OCI-LY7 (cell line): Measurements from ENCODE around the gene GTF2IRD1. TPM values are rescaled to one million over a fixed set of nuclear protein-coding genes. Genes with fewer than 3 reads are reported as not detected.

Experiments
- Bru-seq: library from RNA; stranded (reverse); fragments of 400-500 nt; gene quantifications from one replicate; lab custom pipeline; 2021; lab: Mats Ljungman, UMichigan
- BruChase-seq, 2 experiments: library from RNA; stranded (reverse); fragments of 400-500 nt; gene quantifications; one replicate each; lab custom pipeline; 2021; lab: Mats Ljungman, UMichigan
- BruUV-seq: library from RNA; stranded (reverse); fragments of 400-500 nt; replicated peaks from 2 replicates; lab custom pipeline; 2021; lab: Mats Ljungman, UMichigan
- CTCF ChIA-PET: fragments of 300-600 bp; sonication (Branson Sonifier 250); formaldehyde crosslinking; loops from one replicate; lab custom pipeline; 2022; ENCODE audit warnings: antibody characterized with exemption; ENCODE audit not compliant: unreplicated experiment; lab: Charles Lee
- POLR2A ChIA-PET: fragments of 300-600 bp; sonication (Branson Sonifier 250); formaldehyde crosslinking; loops from one replicate; lab custom pipeline; 2022; ENCODE audit warnings: antibody characterized with exemption; lab: Charles Lee
- DNase-seq: peaks from one replicate; pipeline ENCODE4 v3.0.0-alpha.2; 2015; ENCODE audit warnings: low spot score
- H2AFZ ChIP-seq: fragments of 200-600 bp; sonication (generic), shearing (Covaris generic); 2 replicates; pipeline ENCODE4 v1.6.1; 2014; ENCODE audit warnings: mild to moderate bottlenecking, antibody characterized with exemption, low read length, moderate library complexity
- H3K27ac ChIP-seq: fragments of 200-600 bp; sonication (generic); 2 replicates; pipeline ENCODE4 v1.5.1; 2014; ENCODE audit warnings: mixed run types, low read depth, mild to moderate bottlenecking, moderate library complexity, low read length, inconsistent platforms; ENCODE audit not compliant: poor library complexity, severe bottlenecking
- H3K36me3 ChIP-seq: fragments of 200-600 bp; sonication (generic); 2 replicates; pipeline ENCODE4 v1.6.1; 2014; ENCODE audit warnings: mild to moderate bottlenecking, antibody characterized with exemption, low read length, moderate library complexity, mixed read lengths; ENCODE audit not compliant: insufficient read depth
- H3K4me1 ChIP-seq: fragments of 200-600 bp; sonication (generic); 2 replicates; pipeline ENCODE4 v1.5.1; 2014; ENCODE audit warnings: mild to moderate bottlenecking, low read length; ENCODE audit not compliant: insufficient read depth, poor library complexity, severe bottlenecking
- H3K4me2 ChIP-seq: fragments of 200-600 bp; sonication (generic); 2 replicates; pipeline ENCODE4 v1.6.1; 2014; ENCODE audit warnings: mild to moderate bottlenecking, low read length
- H3K4me3 ChIP-seq: fragments of 200-600 bp; sonication (generic); 2 replicates; pipeline ENCODE4 v1.5.1; 2014; ENCODE audit warnings: mild to moderate bottlenecking, low read depth, low read length; ENCODE audit not compliant: poor library complexity, severe bottlenecking
- H3K79me2 ChIP-seq: fragments of 200-600 bp; sonication (generic); 2 replicates; pipeline ENCODE4 v1.6.1; 2016; ENCODE audit warnings: low read depth, mild to moderate bottlenecking, low read length, moderate library complexity, mixed read lengths; ENCODE audit not compliant: insufficient read depth
- H3K9me2 ChIP-seq: fragments of 200-600 bp; sonication (generic); 2 replicates; pipeline ENCODE4 v1.6.1; 2016; ENCODE audit warnings: mild to moderate bottlenecking, low read length, mixed read lengths; ENCODE audit not compliant: insufficient read depth
- H3K9me3 ChIP-seq: fragments of 200-600 bp; sonication (generic); 2 replicates; pipeline ENCODE4 v1.6.1; 2014; ENCODE audit warnings: mild to moderate bottlenecking, mixed run types, low read length, mixed read lengths
- H4K20me1 ChIP-seq: fragments of 200-600 bp; sonication (generic); 2 replicates; pipeline ENCODE4 v1.6.1; 2014; ENCODE audit warnings: mild to moderate bottlenecking, antibody characterized with exemption, low read length, moderate library complexity, mixed read lengths; ENCODE audit not compliant: insufficient read depth
- CTCF ChIP-seq: fragments of 200-600 bp; sonication (generic); conservative IDR thresholded peaks from 2 replicates; pipeline ENCODE4 v1.5.1; 2014; ENCODE audit warnings: mild to moderate bottlenecking, antibody characterized with exemption, low read length, moderate library complexity, mixed read lengths
- EZH2phosphoT487 ChIP-seq: fragments of 200-600 bp; sonication (generic); IDR thresholded peaks from 2 replicates; pipeline ENCODE4 v1.6.1; 2018; ENCODE audit warnings: low read depth, borderline replicate concordance, mild to moderate bottlenecking, mixed run types, antibody characterized with exemption, low read length, moderate library complexity, mixed read lengths
- intact Hi-C: fragments of 100-400 bp; cut with micrococcal nuclease; formaldehyde crosslinking; loops from one replicate; pipeline ENCODE4 v1.10.0; 2022; ENCODE audit not compliant: unreplicated experiment
- long read RNA-seq: library from polyadenylated mRNA; stranded (forward); transcript quantifications from one replicate; pipeline ENCODE4 v2.0.0, GENCODE V29; 2022
- total RNA-seq, 2 experiments: library from RNA; depleted of rRNA in 1 of 2; stranded (reverse); fragments of >200 nt in 1 of 2; shearing (Covaris generic) in 1 of 2; gene quantifications; 2 replicates each; pipeline ENCODE4 v1.2.3, GENCODE V29; 2014 to 2022

GTF2IRD1 gene, protein sequence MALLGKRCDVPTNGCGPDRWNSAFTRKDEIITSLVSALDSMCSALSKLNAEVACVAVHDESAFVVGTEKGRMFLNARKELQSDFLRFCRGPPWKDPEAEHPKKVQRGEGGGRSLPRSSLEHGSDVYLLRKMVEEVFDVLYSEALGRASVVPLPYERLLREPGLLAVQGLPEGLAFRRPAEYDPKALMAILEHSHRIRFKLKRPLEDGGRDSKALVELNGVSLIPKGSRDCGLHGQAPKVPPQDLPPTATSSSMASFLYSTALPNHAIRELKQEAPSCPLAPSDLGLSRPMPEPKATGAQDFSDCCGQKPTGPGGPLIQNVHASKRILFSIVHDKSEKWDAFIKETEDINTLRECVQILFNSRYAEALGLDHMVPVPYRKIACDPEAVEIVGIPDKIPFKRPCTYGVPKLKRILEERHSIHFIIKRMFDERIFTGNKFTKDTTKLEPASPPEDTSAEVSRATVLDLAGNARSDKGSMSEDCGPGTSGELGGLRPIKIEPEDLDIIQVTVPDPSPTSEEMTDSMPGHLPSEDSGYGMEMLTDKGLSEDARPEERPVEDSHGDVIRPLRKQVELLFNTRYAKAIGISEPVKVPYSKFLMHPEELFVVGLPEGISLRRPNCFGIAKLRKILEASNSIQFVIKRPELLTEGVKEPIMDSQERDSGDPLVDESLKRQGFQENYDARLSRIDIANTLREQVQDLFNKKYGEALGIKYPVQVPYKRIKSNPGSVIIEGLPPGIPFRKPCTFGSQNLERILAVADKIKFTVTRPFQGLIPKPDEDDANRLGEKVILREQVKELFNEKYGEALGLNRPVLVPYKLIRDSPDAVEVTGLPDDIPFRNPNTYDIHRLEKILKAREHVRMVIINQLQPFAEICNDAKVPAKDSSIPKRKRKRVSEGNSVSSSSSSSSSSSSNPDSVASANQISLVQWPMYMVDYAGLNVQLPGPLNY
- total RNA-seq (2014; rRNA removed; shearing (Covaris generic)) (4.2 and 4.4 TPM in 2 replicates), total RNA-seq (2022) (29.7 and 34.3 TPM in 2 replicates), Bru-seq, nascent RNA (percentile 48 among the genes with signal in this experiment), BruChase-seq, experiment 1, labeled RNA remaining after a 6-hour chase (percentile 55 among the genes with signal in this experiment), BruChase-seq, experiment 2, labeled RNA remaining after a 2-hour chase (percentile 51 among the genes with signal in this experiment)
- long read RNA-seq, transcript GTF2IRD1-201 (27 exons, 3,430 nt) = major isoform, 7 of 34 reads
- long read RNA-seq, partial matches to known transcripts = 9 of 34 reads
- long read RNA-seq, other reads (novel, unspliced or antisense) = 14 of 34 reads

DNA sequence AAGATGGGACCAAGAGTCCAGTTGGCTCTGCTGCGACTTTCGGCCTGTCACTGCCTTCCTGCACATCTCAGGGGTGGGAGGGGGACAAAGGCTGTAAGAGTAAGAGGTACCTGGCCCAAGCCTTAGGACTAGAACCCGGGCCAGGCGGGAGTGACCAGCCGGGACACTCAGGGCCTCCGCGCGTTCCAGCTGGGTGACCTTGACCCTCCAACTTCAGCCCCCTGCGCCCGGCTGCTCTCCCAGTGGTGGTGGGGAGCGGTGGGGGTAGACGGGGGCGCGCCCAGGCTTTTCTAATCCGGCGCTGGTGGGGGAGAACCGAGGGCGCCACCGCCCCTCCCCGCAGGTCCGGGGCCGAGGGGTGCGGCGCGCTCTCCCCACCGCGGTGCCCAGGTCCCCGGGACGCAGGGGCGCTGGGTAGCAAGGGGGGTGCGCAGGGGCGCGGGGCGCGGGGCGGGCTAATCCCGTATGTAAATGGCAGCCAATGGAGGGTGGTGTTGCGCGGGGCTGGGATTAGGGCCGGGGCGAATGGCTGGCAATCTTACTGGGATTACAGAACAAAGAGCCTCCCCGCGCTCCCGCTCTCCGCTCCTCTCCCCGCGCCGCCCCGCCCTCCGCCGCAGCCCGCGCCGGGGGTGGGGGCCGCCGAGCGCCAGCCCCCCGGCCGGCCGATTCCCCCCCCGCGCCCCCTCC lies at the start of gene GTF2IRD1:
GTF2IRD1 (plus strand) TSS at position 585 of the 690 bp plus-strand sequence. CDS start 54,175 bp downstream, outside the sequence.
- peak within 1 kb of the TSS; percentile 48; the same call in 1 of the 2 replicates for H2AFZ ChIP-seq
- H3K36me3 ChIP-seq = no peaks in the 10 kb centered on the region
- H3K4me2 ChIP-seq = peak within 1 kb of the TSS; percentile 70
- ChIA-PET POLR2A (interaction anchor here (0.8 kb wide), 1 partner anchor 13 kb away, joined by 3 read pairs; no protein-coding TSS in a partner anchor), CTCF (no interaction called here)
- no peaks in the 10 kb centered on the region for H3K9me2 ChIP-seq
- H3K4me3 ChIP-seq = peak within 1 kb of the TSS; percentile 67
- TF ChIP-seq CTCF = no peak
- TF ChIP-seq EZH2phosphoT487 = no peak
- H4K20me1 ChIP-seq = no peaks in the 10 kb centered on the region
- intact Hi-C loops = no loop called here
- no peaks in the 10 kb centered on the region for H3K4me1 ChIP-seq
- no peaks in the 10 kb centered on the region for H3K79me2 ChIP-seq
- H3K9me3 ChIP-seq = no peaks in the 10 kb centered on the region
- peak; percentile 57 for DNase-seq
- BruUV-seq = no TSS peak
- H3K27ac ChIP-seq = no peak within 1 kb of the TSS

DNA sequence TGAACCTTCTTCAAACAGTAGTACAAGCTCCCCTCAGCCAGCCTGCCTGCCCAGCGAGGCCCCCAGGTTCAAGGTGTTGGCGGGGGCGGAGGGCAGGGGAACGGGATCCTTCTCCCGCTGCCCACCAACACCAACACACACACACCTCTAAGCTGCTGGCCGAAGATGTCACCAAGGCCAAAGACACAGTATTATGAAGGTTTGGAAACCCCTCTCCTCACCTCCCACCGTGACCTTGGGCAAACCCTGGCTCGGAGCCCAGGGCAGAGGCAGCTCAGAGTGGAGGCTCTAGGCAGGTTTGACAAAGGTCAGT lies 49.4 kb upstream of the GTF2IRD1 start:
- H3K9me2 ChIP-seq = no peaks in the 10 kb centered on the region
- no peaks in the 10 kb centered on the region for H4K20me1 ChIP-seq
- intact Hi-C loops = loop anchor here (5.0 kb wide), 2 partner anchors 112 to 352 kb away; no protein-coding TSS in a partner anchor
- H3K9me3 ChIP-seq = no peaks in the 10 kb centered on the region
- H3K4me3 ChIP-seq = no peak overlapping the region
- no peak overlapping the region for H3K27ac ChIP-seq
- TF ChIP-seq EZH2phosphoT487 = no peak
- no peak for TF ChIP-seq CTCF
- no TSS peak for BruUV-seq
- no peaks in the 10 kb centered on the region for H3K79me2 ChIP-seq
- ChIA-PET CTCF (interaction anchor here (0.6 kb wide), 1 partner anchor 28 kb away, joined by 3 read pairs; no protein-coding TSS in a partner anchor), POLR2A (interaction anchor here (0.6 kb wide), 1 partner anchor 94 kb away, joined by 3 read pairs; no protein-coding TSS in a partner anchor)
- H3K4me1 ChIP-seq = no peaks in the 10 kb centered on the region
- DNase-seq = no peak
- H2AFZ ChIP-seq = no peak overlapping the region
- H3K4me2 ChIP-seq = no peak overlapping the region
- H3K36me3 ChIP-seq = no peaks in the 10 kb centered on the region
